Ovary (tissue), 3 donors: ENCODE data around the gene EEFSEC.

Source experiments
- CTCF ChIP-seq, 3 donors: fragments of 450-650 bp in 2 of 3; fragments of 200-600 bp in 1 of 3; IDR thresholded peaks; one replicate each; pipeline versions ENCODE4 v1.5.1 to v1.8.0; 2016 to 2022; ENCODE audit warnings: antibody characterized with exemption in 3 of 3, mild to moderate bottlenecking in 1 of 3
- POLR2A ChIP-seq: fragments of 450-650 bp; IDR thresholded peaks from one replicate; pipeline ENCODE4 v1.6.1; 2017; ENCODE audit warnings: antibody characterized with exemption, mild to moderate bottlenecking, moderate library complexity
- donor health status: DM: no; HTN: no; CAD: no.

- TF ChIP-seq CTCF (IDR thresholded peaks at IDR 0.05) (no peak), POLR2A (no peak)
Observed at GRCh38 chr3:128146201-128146600, 7.1 kb upstream of the EEFSEC start.
